Measurements from ENCODE around the gene TRA2A. TPM values are rescaled to one million over a fixed set of nuclear protein-coding genes. Genes with fewer than 3 reads are reported as not detected.
A peak's percentile ranks its signal among the peaks of the same experiment; 100 is the strongest.

TRA2A gene
- total and polyA plus RNA-seq, 10 of the 15 experiments (the other 5 are each of a cell fraction or from before 2014, with no cell fraction given): 25.0 to 224 (median 91.3) TPM

DNA sequence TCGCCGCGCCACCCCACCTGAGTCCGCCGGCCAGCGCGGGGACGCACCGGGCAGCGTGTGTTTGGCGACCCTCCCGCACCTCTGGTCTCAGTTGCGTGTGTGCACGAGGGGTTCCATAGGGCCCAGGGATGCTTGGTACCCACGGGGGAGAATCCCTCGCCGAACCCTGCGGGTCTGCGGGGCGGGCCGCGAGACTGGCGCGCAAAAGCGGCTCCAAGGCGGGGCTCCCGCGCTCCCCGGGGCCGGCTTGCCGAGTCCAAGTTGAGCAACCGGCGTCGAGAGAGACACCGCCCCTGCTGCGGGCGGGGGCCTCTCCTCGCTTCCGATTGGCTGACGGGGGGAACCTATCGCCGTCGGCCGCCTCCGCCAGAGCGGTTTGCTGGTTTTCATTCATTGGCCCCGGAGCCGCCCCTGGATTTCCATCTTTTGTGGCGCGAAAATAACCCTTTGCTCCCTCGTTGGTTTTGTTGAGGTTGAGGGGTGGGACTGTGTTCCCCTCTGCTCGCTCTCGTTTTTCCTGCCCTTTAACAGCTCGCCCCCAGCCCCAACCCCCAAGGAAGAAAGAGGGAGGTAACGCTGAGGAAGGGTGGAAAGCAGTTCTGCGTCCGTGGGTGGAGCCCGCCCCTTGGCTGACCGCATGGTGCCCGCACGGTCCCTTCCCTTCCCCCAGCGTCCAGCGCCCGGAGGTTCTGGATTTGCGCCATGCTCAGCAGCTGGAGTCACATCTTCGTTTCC, 57.5 kb downstream of the TRA2A start (continued):
- TF ChIP-seq, protein P1, sequence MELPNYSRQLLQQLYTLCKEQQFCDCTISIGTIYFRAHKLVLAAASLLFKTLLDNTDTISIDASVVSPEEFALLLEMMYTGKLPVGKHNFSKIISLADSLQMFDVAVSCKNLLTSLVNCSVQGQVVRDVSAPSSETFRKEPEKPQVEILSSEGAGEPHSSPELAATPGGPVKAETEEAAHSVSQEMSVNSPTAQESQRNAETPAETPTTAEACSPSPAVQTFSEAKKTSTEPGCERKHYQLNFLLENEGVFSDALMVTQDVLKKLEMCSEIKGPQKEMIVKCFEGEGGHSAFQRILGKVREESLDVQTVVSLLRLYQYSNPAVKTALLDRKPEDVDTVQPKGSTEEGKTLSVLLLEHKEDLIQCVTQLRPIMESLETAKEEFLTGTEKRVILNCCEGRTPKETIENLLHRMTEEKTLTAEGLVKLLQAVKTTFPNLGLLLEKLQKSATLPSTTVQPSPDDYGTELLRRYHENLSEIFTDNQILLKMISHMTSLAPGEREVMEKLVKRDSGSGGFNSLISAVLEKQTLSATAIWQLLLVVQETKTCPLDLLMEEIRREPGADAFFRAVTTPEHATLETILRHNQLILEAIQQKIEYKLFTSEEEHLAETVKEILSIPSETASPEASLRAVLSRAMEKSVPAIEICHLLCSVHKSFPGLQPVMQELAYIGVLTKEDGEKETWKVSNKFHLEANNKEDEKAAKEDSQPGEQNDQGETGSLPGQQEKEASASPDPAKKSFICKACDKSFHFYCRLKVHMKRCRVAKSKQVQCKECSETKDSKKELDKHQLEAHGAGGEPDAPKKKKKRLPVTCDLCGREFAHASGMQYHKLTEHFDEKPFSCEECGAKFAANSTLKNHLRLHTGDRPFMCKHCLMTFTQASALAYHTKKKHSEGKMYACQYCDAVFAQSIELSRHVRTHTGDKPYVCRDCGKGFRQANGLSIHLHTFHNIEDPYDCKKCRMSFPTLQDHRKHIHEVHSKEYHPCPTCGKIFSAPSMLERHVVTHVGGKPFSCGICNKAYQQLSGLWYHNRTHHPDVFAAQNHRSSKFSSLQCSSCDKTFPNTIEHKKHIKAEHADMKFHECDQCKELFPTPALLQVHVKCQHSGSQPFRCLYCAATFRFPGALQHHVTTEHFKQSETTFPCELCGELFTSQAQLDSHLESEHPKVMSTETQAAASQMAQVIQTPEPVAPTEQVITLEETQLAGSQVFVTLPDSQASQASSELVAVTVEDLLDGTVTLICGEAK (IDR thresholded peaks at IDR 0.05; ENCODE audit: borderline replicate concordance): no peak
- peak; percentile 77 for TF ChIP-seq SP1 (IDR thresholded peaks at IDR 0.05; ENCODE audit: low read depth, low read length)
- TF ChIP-seq, protein P2, sequence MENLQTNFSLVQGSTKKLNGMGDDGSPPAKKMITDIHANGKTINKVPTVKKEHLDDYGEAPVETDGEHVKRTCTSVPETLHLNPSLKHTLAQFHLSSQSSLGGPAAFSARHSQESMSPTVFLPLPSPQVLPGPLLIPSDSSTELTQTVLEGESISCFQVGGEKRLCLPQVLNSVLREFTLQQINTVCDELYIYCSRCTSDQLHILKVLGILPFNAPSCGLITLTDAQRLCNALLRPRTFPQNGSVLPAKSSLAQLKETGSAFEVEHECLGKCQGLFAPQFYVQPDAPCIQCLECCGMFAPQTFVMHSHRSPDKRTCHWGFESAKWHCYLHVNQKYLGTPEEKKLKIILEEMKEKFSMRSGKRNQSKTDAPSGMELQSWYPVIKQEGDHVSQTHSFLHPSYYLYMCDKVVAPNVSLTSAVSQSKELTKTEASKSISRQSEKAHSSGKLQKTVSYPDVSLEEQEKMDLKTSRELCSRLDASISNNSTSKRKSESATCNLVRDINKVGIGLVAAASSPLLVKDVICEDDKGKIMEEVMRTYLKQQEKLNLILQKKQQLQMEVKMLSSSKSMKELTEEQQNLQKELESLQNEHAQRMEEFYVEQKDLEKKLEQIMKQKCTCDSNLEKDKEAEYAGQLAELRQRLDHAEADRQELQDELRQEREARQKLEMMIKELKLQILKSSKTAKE (IDR thresholded peaks at IDR 0.05; ENCODE audit: low read depth, poor library complexity, severe bottlenecking): no peak
- TF ChIP-seq, protein P3, sequence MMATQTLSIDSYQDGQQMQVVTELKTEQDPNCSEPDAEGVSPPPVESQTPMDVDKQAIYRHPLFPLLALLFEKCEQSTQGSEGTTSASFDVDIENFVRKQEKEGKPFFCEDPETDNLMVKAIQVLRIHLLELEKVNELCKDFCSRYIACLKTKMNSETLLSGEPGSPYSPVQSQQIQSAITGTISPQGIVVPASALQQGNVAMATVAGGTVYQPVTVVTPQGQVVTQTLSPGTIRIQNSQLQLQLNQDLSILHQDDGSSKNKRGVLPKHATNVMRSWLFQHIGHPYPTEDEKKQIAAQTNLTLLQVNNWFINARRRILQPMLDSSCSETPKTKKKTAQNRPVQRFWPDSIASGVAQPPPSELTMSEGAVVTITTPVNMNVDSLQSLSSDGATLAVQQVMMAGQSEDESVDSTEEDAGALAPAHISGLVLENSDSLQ (IDR thresholded peaks at IDR 0.05): no peak
- no peak for TF ChIP-seq NR2C1 (IDR thresholded peaks at IDR 0.05)
- no peak for TF ChIP-seq EZH2 (IDR thresholded peaks at IDR 0.05; ENCODE audit: borderline replicate concordance, control insufficient read depth, low read depth, low read length)
- no peak; the same call in 1 of the 2 replicates for TF ChIP-seq SMC3 (IDR thresholded peaks at IDR 0.05; ENCODE audit: borderline replicate concordance, low read length)
- TF ChIP-seq CHD2 (IDR thresholded peaks at IDR 0.05; ENCODE audit: borderline replicate concordance, low read depth, low read length): 0 out of 2 replicates have a peak, but pooled peaks have one; percentile 30
- TF ChIP-seq RBBP5 (conservative IDR thresholded peaks at IDR 0.05): no peak
- peak; percentile 75 for TF ChIP-seq IKZF1 (conservative IDR thresholded peaks at IDR 0.05)
- TF ChIP-seq, protein P4, sequence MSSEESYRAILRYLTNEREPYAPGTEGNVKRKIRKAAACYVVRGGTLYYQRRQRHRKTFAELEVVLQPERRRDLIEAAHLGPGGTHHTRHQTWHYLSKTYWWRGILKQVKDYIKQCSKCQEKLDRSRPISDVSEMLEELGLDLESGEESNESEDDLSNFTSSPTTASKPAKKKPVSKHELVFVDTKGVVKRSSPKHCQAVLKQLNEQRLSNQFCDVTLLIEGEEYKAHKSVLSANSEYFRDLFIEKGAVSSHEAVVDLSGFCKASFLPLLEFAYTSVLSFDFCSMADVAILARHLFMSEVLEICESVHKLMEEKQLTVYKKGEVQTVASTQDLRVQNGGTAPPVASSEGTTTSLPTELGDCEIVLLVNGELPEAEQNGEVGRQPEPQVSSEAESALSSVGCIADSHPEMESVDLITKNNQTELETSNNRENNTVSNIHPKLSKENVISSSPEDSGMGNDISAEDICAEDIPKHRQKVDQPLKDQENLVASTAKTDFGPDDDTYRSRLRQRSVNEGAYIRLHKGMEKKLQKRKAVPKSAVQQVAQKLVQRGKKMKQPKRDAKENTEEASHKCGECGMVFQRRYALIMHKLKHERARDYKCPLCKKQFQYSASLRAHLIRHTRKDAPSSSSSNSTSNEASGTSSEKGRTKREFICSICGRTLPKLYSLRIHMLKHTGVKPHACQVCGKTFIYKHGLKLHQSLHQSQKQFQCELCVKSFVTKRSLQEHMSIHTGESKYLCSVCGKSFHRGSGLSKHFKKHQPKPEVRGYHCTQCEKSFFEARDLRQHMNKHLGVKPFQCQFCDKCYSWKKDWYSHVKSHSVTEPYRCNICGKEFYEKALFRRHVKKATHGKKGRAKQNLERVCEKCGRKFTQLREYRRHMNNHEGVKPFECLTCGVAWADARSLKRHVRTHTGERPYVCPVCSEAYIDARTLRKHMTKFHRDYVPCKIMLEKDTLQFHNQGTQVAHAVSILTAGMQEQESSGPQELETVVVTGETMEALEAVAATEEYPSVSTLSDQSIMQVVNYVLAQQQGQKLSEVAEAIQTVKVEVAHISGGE (CRISPR knock-in tag; IDR thresholded peaks at IDR 0.05): no peak
- TF ChIP-seq NR2F1 (conservative IDR thresholded peaks at IDR 0.05): peak; percentile 44; the same call in 1 of the 2 replicates
- TF ChIP-seq, protein P5, sequence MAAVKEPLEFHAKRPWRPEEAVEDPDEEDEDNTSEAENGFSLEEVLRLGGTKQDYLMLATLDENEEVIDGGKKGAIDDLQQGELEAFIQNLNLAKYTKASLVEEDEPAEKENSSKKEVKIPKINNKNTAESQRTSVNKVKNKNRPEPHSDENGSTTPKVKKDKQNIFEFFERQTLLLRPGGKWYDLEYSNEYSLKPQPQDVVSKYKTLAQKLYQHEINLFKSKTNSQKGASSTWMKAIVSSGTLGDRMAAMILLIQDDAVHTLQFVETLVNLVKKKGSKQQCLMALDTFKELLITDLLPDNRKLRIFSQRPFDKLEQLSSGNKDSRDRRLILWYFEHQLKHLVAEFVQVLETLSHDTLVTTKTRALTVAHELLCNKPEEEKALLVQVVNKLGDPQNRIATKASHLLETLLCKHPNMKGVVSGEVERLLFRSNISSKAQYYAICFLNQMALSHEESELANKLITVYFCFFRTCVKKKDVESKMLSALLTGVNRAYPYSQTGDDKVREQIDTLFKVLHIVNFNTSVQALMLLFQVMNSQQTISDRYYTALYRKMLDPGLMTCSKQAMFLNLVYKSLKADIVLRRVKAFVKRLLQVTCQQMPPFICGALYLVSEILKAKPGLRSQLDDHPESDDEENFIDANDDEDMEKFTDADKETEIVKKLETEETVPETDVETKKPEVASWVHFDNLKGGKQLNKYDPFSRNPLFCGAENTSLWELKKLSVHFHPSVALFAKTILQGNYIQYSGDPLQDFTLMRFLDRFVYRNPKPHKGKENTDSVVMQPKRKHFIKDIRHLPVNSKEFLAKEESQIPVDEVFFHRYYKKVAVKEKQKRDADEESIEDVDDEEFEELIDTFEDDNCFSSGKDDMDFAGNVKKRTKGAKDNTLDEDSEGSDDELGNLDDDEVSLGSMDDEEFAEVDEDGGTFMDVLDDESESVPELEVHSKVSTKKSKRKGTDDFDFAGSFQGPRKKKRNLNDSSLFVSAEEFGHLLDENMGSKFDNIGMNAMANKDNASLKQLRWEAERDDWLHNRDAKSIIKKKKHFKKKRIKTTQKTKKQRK (IDR thresholded peaks at IDR 0.05; ENCODE audit: low read depth, low read length): no peak

Measured in GM12878 (cell line).